GM10248 (cell line): Measurements from ENCODE around the gene TTC23.

ENCODE experiments used
- CTCF ChIA-PET: fragments of 300-600 bp; sonication (Branson Sonifier 250); formaldehyde crosslinking; extraction: SDS; loops from one replicate; lab custom pipeline; 2021; ENCODE audit warnings: antibody characterized with exemption; lab: Yijun Ruan, JAX
- POLR2A ChIA-PET: fragments of 350-650 bp; sonication (Branson Sonifier 250); formaldehyde crosslinking; extraction: SDS; loops from one replicate; lab custom pipeline; 2020; ENCODE audit warnings: antibody characterized with exemption; lab: Yijun Ruan, JAX
- DNase-seq: peaks from one replicate; pipeline ENCODE4 v3.0.0; 2012; ENCODE audit errors: extremely low spot score
- TF ChIP-seq, protein P1 (sequence below): IDR thresholded peaks from 2 replicates; pipeline ENCODE4 v1.5.1; 2012; ENCODE audit warnings: mild to moderate bottlenecking, low read depth; ENCODE audit errors: extremely low read depth, missing control alignments, control extremely low read depth

Gene TTC23

DNA sequence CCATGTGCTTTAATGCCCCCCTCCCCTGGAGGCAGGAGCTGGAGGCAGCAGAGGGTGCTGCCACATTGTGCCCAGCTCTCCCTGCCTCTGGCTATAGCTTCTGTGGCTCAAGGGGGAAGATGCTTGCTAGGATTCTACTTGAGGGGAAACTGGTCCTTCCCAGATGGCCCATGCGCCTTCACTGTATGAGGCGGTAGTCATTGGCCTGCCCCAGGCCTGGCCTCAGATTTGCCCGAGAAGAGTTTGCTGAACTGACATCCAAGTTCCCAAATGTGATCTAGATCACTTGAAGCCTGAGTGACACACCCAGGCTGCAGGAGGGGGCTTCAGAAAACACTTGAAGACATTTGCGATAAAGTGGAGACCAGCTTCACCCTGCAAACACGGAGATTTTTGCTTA, 140.4 kb downstream of the TTC23 start:
- POLR2A ChIA-PET, result no interaction called here
- CTCF ChIA-PET, result interaction anchor here (1.0 to 4.0 kb wide), 5 partner anchors 32 to 330 kb away, joined by 3 to 12 read pairs (median 5); no protein-coding TSS in a partner anchor
- DNase-seq, result no peak
- TF ChIP-seq, protein P1, sequence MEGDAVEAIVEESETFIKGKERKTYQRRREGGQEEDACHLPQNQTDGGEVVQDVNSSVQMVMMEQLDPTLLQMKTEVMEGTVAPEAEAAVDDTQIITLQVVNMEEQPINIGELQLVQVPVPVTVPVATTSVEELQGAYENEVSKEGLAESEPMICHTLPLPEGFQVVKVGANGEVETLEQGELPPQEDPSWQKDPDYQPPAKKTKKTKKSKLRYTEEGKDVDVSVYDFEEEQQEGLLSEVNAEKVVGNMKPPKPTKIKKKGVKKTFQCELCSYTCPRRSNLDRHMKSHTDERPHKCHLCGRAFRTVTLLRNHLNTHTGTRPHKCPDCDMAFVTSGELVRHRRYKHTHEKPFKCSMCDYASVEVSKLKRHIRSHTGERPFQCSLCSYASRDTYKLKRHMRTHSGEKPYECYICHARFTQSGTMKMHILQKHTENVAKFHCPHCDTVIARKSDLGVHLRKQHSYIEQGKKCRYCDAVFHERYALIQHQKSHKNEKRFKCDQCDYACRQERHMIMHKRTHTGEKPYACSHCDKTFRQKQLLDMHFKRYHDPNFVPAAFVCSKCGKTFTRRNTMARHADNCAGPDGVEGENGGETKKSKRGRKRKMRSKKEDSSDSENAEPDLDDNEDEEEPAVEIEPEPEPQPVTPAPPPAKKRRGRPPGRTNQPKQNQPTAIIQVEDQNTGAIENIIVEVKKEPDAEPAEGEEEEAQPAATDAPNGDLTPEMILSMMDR, result no peak

DNA sequence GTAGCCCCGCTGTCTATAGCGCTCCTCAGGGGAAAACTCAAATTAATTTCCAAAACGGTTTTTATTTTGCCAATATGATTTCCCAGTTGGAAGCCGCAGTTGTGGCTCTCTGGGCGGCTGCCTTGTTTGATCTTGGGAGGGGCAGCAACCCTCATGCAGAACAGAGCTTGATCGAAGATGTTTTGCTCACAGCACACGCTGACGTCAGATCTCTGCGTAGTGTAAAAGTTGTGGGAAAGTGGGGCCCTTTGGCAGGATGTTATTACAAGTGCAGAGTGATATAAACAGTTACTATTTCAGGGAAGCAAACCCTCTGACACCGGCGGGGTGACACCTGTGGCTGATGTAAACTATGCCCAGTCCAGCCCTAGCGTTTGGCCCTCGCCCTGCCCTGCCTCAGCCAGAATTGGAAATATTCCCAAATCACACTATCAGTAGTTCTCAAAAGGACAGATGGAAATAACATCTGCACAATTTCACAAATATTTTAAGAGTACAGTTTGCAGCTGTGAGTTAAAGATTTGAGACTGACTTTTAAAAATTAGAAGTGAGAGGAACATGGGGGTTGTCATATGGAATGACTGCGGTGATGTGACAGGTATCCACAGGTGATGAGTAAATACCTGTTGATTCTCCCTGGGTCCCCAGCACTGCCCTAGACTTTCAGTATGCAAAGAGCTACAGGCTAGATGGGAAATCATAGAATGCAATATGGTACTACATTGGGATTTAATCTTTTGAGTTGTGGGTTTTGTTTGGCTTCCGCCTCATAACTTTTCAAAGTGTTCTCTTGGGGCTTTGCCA, 142.8 kb downstream of the TTC23 start:
- CTCF ChIA-PET, result interaction anchor here (0.7 to 3.4 kb wide), 5 partner anchors 22 to 598 kb away, joined by 3 to 28 read pairs (median 7); no protein-coding TSS in a partner anchor
- TF ChIP-seq, protein P1, result no peak
- DNase-seq, result no peak
- POLR2A ChIA-PET, result no interaction called here

DNA sequence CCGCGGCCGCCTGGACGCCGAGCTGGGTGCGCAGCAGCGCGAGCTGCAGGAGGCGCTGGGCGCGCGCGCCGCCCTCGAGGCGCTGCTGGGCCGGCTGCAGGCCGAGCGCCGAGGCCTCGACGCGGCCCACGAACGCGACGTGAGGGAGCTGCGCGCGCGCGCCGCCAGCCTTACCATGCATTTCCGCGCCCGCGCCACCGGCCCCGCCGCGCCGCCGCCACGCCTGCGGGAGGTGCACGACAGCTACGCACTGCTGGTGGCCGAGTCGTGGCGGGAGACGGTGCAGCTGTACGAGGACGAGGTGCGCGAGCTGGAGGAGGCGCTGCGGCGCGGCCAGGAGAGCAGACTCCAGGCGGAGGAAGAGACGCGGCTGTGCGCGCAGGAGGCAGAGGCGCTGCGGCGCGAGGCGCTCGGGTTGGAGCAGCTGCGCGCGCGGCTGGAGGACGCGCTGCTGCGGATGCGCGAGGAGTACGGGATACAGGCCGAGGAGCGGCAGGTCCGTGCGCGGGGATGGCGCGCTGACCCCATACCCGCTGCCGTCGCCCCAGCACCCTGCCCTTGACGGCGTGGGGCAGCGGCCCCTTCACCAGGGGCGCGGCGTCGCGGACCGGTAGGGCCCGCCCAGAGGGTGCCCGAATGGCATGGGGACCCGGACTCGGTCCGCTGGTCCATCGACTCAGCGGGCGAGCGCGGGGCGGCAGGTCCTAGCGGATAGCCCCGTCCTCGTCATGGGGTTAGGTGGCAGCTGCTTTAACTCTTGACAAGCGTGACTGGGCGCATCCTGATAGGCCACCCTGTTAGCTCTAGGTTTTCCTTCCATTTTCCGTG, 143.7 kb downstream of the TTC23 start:
- CTCF ChIA-PET, result interaction anchor here (0.7 to 3.4 kb wide), 22 partner anchors 14 to 651 kb away, joined by 3 to 28 read pairs (median 3); no protein-coding TSS in a partner anchor
- TF ChIP-seq, protein P1, result peak; percentile 14
- POLR2A ChIA-PET, result interaction anchor here (0.7 to 0.9 kb wide), 2 partner anchors 30 to 627 kb away, joined by 3 to 5 read pairs; partner anchors contain the start of gene LYSMD4
- DNase-seq, result no peak

DNA sequence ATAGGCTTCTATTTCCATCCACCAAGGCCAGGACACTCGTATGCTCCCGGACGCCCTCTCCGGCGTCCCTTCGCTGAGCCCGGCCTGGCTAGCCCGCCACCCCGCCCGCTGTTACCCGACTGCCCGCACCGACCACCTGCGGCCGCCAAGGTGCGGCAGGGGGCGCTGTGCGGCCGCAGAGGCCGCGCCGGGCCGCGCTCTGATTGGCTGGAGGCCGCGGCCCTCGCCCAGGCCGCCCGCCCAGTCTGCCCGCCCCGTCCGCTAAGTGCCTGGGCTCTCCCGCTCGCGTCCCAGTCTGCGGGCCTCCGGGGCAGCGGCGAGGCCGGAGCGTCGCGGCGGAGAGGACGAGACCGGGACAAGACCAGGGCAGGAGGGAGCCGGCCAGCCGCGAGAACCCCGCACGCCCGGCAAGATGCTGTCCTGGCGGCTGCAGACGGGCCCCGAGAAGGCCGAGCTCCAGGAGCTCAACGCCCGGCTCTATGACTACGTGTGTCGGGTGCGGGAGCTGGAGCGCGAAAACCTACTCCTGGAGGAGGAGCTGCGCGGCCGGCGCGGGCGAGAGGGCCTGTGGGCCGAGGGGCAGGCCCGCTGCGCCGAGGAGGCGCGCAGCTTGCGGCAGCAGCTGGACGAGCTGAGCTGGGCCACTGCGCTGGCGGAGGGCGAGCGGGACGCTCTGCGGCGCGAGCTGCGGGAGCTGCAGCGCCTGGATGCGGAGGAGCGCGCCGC, 144.4 kb downstream of the TTC23 start, which contains the start of gene SYNM:
TSS of gene SYNM (plus strand) at position 293 of the 726 bp plus-strand sequence. CDS start at position 413, 120 bp downstream.
- DNase-seq, result peak; percentile 90
- TF ChIP-seq, protein P1, result peak; percentile 78
- ChIA-PET POLR2A (interaction anchor here (0.7 to 0.9 kb wide), 2 partner anchors 31 to 628 kb away, joined by 3 to 5 read pairs; partner anchors contain the start of gene LYSMD4), CTCF (interaction anchor here (0.7 to 3.4 kb wide), 22 partner anchors 14 to 651 kb away, joined by 3 to 28 read pairs (median 3); no protein-coding TSS in a partner anchor)

DNA sequence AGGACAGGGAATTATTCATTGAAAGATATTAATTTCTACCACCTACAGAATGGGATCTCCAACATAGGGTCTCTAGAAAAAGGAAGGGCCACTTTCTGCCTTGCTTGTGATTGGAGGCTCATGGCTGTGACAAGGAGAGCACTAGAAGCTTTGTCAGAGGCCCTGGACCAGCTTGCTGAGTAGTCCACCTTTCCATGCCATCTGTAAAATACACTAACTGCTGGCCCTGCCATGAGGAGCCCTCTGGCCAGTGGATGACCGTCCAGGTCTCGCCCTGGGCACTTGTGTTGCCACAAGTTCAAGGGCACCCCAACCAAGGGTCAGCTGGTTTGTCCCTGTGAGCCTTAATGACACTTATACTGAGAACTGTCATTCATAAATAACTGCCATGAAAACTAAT, 146.1 kb downstream of the TTC23 start:
- ChIA-PET POLR2A (no interaction called here), CTCF (interaction anchor here (1.0 to 4.4 kb wide), 6 partner anchors 14 to 653 kb away, joined by 3 to 57 read pairs (median 6); no protein-coding TSS in a partner anchor)
- TF ChIP-seq, protein P1, result no peak
- DNase-seq, result no peak
